Vagina (tissue), 2 donors: ENCODE data around the gene DDA1. TPM values are rescaled to one million over a fixed set of nuclear protein-coding genes. Genes with fewer than 3 reads are reported as not detected.

Experiments
- DNase-seq, 2 donors: peaks; one replicate each; pipeline ENCODE4 v3.0.0-alpha.2; 2017; ENCODE audit errors: extremely low spot score in 2 of 2
- H3K27ac ChIP-seq: fragments of 200-600 bp; sonication (generic); one replicate; pipeline ENCODE4 v1.5.1; 2019
- H3K27me3 ChIP-seq: fragments of 200-600 bp; sonication (generic); one replicate; pipeline ENCODE4 v1.5.1; 2019
- H3K36me3 ChIP-seq, 2 donors: fragments of 200-600 bp; sonication (generic); one replicate each; pipeline ENCODE4 v1.5.1; 2017 to 2019
- H3K4me1 ChIP-seq: fragments of 200-600 bp; sonication (generic); one replicate; pipeline ENCODE4 v1.5.1; 2019
- H3K4me3 ChIP-seq, 2 donors: fragments of 200-600 bp; sonication (generic); 1 replicate in 1 of 2; 2 replicates in 1 of 2; pipeline ENCODE4 v1.5.1; 2016 to 2019
- H3K9me3 ChIP-seq: fragments of 200-600 bp; sonication (generic); one replicate; pipeline ENCODE4 v1.5.1; 2019
- CTCF ChIP-seq, 3 experiments: fragments of 450-650 bp in 2 of 3; fragments of 200-600 bp in 1 of 3; sonication (generic) in 1 of 3; IDR thresholded peaks; one replicate each; pipeline ENCODE4 v1.5.1; 2017 to 2019; ENCODE audit warnings: antibody characterized with exemption in 3 of 3, mild to moderate bottlenecking in 2 of 3, moderate library complexity in 2 of 3
- POLR2A ChIP-seq, 2 donors: fragments of 450-650 bp; IDR thresholded peaks; one replicate each; pipeline ENCODE4 v1.6.1; 2017; ENCODE audit warnings: antibody characterized with exemption in 2 of 2, mild to moderate bottlenecking in 2 of 2, moderate library complexity in 2 of 2
- POLR2AphosphoS5 ChIP-seq, 2 donors: sonication (generic); formaldehyde crosslinking; IDR thresholded peaks; one replicate each; pipeline ENCODE4 v1.9.0; 2017; ENCODE audit warnings: antibody characterized with exemption in 2 of 2, mild to moderate bottlenecking in 2 of 2, low read depth in 1 of 2; ENCODE audit not compliant: insufficient read depth in 1 of 2
- intact Hi-C: fragments of 100-400 bp; cut with DNase I; formaldehyde crosslinking; loops from one replicate; pipeline ENCODE4 v1.15.1; 2023
- total RNA-seq: library from RNA; depleted of rRNA; stranded (reverse); fragments of >200 nt; gene quantifications from one replicate; pipeline ENCODE4 v1.2.3, GENCODE V29; 2016

DDA1 gene
- total RNA-seq, 1 donor from 2014 or later = 12.0 TPM

GRCh38 chr19:17311455-17312188, 2.3 kb downstream of the DDA1 start:
- TF ChIP-seq POLR2A (IDR thresholded peaks at IDR 0.05) (no peak), CTCF (IDR thresholded peaks at IDR 0.05) (no peak), POLR2AphosphoS5 (IDR thresholded peaks at IDR 0.05; ENCODE audit: insufficient read depth in 1 of 2, low read depth in 1 of 2) (no peak)
- DNase-seq = no peak
- Histone ChIP-seq H3K36me3 (peaks cover 0 to 29% of the 10 kb centered on the region in 2 donors), H3K4me1 (peaks cover 45% of the 10 kb centered on the region), H3K4me3 (no peak overlapping the region), H3K27me3 (no peaks in the 10 kb centered on the region), H3K9me3 (no peaks in the 10 kb centered on the region), H3K27ac (no peak overlapping the region)
- intact Hi-C loops = no loop called here

- Histone ChIP-seq H3K4me3 (no peak overlapping the region), H3K9me3 (no peaks in the 10 kb centered on the region), H3K27ac (no peak overlapping the region), H3K36me3 (peaks cover 0 to 33% of the 10 kb centered on the region in 2 donors), H3K27me3 (no peaks in the 10 kb centered on the region), H3K4me1 (peaks cover 40% of the 10 kb centered on the region)
- no peak for TF ChIP-seq POLR2AphosphoS5 (IDR thresholded peaks at IDR 0.05; ENCODE audit: insufficient read depth in 1 of 2, low read depth in 1 of 2)
- no peak for TF ChIP-seq POLR2A (IDR thresholded peaks at IDR 0.05)
- no peak for TF ChIP-seq CTCF (IDR thresholded peaks at IDR 0.05)
- intact Hi-C loops = no loop called here
- no peak for DNase-seq
Measured at GRCh38 chr19:17312189-17313113, 3.1 kb downstream of the DDA1 start.

- Histone ChIP-seq H3K4me3 (no peak overlapping the region), H3K4me1 (peaks cover 36% of the 10 kb centered on the region), H3K27ac (no peak overlapping the region), H3K36me3 (peaks cover 0 to 33% of the 10 kb centered on the region in 2 donors), H3K27me3 (no peaks in the 10 kb centered on the region), H3K9me3 (no peaks in the 10 kb centered on the region)
- TF ChIP-seq CTCF (IDR thresholded peaks at IDR 0.05) = no peak
- no peak for TF ChIP-seq POLR2AphosphoS5 (IDR thresholded peaks at IDR 0.05; ENCODE audit: insufficient read depth in 1 of 2, low read depth in 1 of 2)
- TF ChIP-seq POLR2A (IDR thresholded peaks at IDR 0.05) = no peak
- DNase-seq = no peak
- intact Hi-C loops = no loop called here
Measured at GRCh38 chr19:17314007-17314593, 4.7 kb downstream of the DDA1 start.

GRCh38 chr19:17318966-17319365, 9.6 kb downstream of the DDA1 start:
- H3K4me1 ChIP-seq = peaks cover 14% of the 10 kb centered on the region
- no peaks in the 10 kb centered on the region for H3K27me3 ChIP-seq
- intact Hi-C loops = no loop called here
- DNase-seq = no peak
- H3K27ac ChIP-seq = no peak overlapping the region
- no peak for TF ChIP-seq POLR2AphosphoS5 (IDR thresholded peaks at IDR 0.05; ENCODE audit: insufficient read depth in 1 of 2, low read depth in 1 of 2)
- no peak for TF ChIP-seq CTCF (IDR thresholded peaks at IDR 0.05)
- TF ChIP-seq POLR2A (IDR thresholded peaks at IDR 0.05) = no peak
- no peaks in the 10 kb centered on the region for H3K9me3 ChIP-seq
- no peak overlapping the region for H3K4me3 ChIP-seq
- peaks cover 0 to 44% of the 10 kb centered on the region in 2 donors for H3K36me3 ChIP-seq
